ENCODE measurements around the gene KANK3. TPM values are rescaled to one million over a fixed set of nuclear protein-coding genes. Genes with fewer than 3 reads are reported as not detected.
"Not testable (repeated sequence)": the region's sequence is repeated elsewhere in the genome, so short reads cannot be mapped to it uniquely, and the experiment has no call there.

The KANK3 gene
- total RNA-seq, 1 experiment from 2014 or later: not detected

- H3K36me3 ChIP-seq: peaks cover 36% of the 10 kb centered on the region
- H3K4me3 ChIP-seq: peak within 1 kb of the TSS; percentile 55
- H3K27ac ChIP-seq: peak within 1 kb of the TSS; percentile 46
- no peaks in the 10 kb centered on the region for H3K27me3 ChIP-seq (replicated peaks)
- peaks cover 15% of the 10 kb centered on the region for H3K4me1 ChIP-seq (replicated peaks)
- DNase-seq (ENCODE audit: low read depth in 1 of 2, low spot score in 2 of 2): peak; percentile 90 to 94
- 0 out of 2 replicates have a peak, but pooled peaks cover 3% of the 10 kb centered on the region for H3K9me3 ChIP-seq (replicated peaks)
Observed at GRCh38 chr19:8307965-8308866, 34.8 kb downstream of the KANK3 start, which contains the start of gene CD320. Gene CD320 (minus strand): TSS chr19:8308358. CDS start chr19:8308290, 68 bp downstream.

GRCh38 chr19:8307400-8307964, 35.6 kb downstream of the KANK3 start:
- peak overlapping the region; percentile 55 for H3K4me3 ChIP-seq
- peaks cover 32% of the 10 kb centered on the region for H3K36me3 ChIP-seq
- H3K9me3 ChIP-seq (replicated peaks): 0 out of 2 replicates have a peak, but pooled peaks cover 3% of the 10 kb centered on the region
- H3K27me3 ChIP-seq (replicated peaks): no peaks in the 10 kb centered on the region
- no peak for DNase-seq (ENCODE audit: low read depth in 1 of 2, low spot score in 2 of 2)
- peak overlapping the region; percentile 46; the same call in 1 of the 2 replicates for H3K27ac ChIP-seq
- peaks cover 17% of the 10 kb centered on the region for H3K4me1 ChIP-seq (replicated peaks)

GRCh38 chr19:8306235-8307054, 36.6 kb downstream of the KANK3 start:
- Histone ChIP-seq H3K9me3 (replicated peaks) (0 out of 2 replicates have a peak, but pooled peaks cover 3% of the 10 kb centered on the region), H3K27me3 (replicated peaks) (no peaks in the 10 kb centered on the region), H3K27ac (no peak overlapping the region), H3K4me3 (no peak overlapping the region), H3K36me3 (peaks cover 32% of the 10 kb centered on the region), H3K4me1 (replicated peaks) (peaks cover 28% of the 10 kb centered on the region)
- peak in 1 of 2 experiments; percentile 32 for DNase-seq (ENCODE audit: low read depth in 1 of 2, low spot score in 2 of 2)

GRCh38 chr19:8305798-8306197, 37.3 kb downstream of the KANK3 start:
- H3K27ac ChIP-seq: no peak overlapping the region
- H3K4me3 ChIP-seq: no peak overlapping the region
- H3K27me3 ChIP-seq (replicated peaks): no peaks in the 10 kb centered on the region
- H3K9me3 ChIP-seq (replicated peaks): 0 out of 2 replicates have a peak, but pooled peaks cover 3% of the 10 kb centered on the region
- H3K4me1 ChIP-seq (replicated peaks): peaks cover 28% of the 10 kb centered on the region
- peak in 1 of 2 experiments; percentile 40 for DNase-seq (ENCODE audit: low read depth in 1 of 2, low spot score in 2 of 2)
- peaks cover 26% of the 10 kb centered on the region for H3K36me3 ChIP-seq

- Histone ChIP-seq H3K9me3 (replicated peaks) (0 out of 2 replicates have a peak, but pooled peaks cover 3% of the 10 kb centered on the region), H3K36me3 (peaks cover 19% of the 10 kb centered on the region), H3K4me1 (replicated peaks) (peaks cover 28% of the 10 kb centered on the region), H3K4me3 (no peak overlapping the region), H3K27ac (no peak overlapping the region), H3K27me3 (replicated peaks) (no peaks in the 10 kb centered on the region)
- DNase-seq (ENCODE audit: low read depth in 1 of 2, low spot score in 2 of 2): peak in 1 of 2 experiments; percentile 50
Observed at GRCh38 chr19:8304841-8305621, 38.0 kb downstream of the KANK3 start.

- peaks cover 19% of the 10 kb centered on the region for H3K4me1 ChIP-seq (replicated peaks)
- DNase-seq (ENCODE audit: low read depth in 1 of 2, low spot score in 2 of 2): peak in 1 of 2 experiments; percentile 40
- H3K27ac ChIP-seq: no peak overlapping the region
- peaks cover 16% of the 10 kb centered on the region for H3K36me3 ChIP-seq
- H3K27me3 ChIP-seq (replicated peaks): no peaks in the 10 kb centered on the region
- H3K9me3 ChIP-seq (replicated peaks): no peaks in the 10 kb centered on the region
- no peak overlapping the region for H3K4me3 ChIP-seq
Observed at GRCh38 chr19:8302734-8303133, 40.3 kb downstream of the KANK3 start.

GRCh38 chr19:8302357-8302691, 40.7 kb downstream of the KANK3 start:
- peak in 1 of 2 experiments; percentile 44 for DNase-seq (ENCODE audit: low read depth in 1 of 2, low spot score in 2 of 2)

GRCh38 chr19:8291337-8291736, 51.7 kb downstream of the KANK3 start:
- H3K9me3 ChIP-seq (replicated peaks); H3K36me3 ChIP-seq; H3K27ac ChIP-seq; DNase-seq (ENCODE audit: low read depth in 1 of 2, low spot score in 2 of 2); H3K4me3 ChIP-seq; H3K4me1 ChIP-seq (replicated peaks); H3K27me3 ChIP-seq (replicated peaks): not testable (repeated sequence)

More at GRCh38 chr19:8302357-8302691, 40.7 kb downstream of the KANK3 start:
- H3K27ac ChIP-seq: no peak overlapping the region
- no peak overlapping the region for H3K4me3 ChIP-seq
- H3K4me1 ChIP-seq (replicated peaks): peaks cover 14% of the 10 kb centered on the region
- peaks cover 16% of the 10 kb centered on the region for H3K36me3 ChIP-seq
- no peaks in the 10 kb centered on the region for H3K27me3 ChIP-seq (replicated peaks)
- no peaks in the 10 kb centered on the region for H3K9me3 ChIP-seq (replicated peaks)

- not testable (repeated sequence) for H3K36me3 ChIP-seq; H3K4me3 ChIP-seq; H3K27ac ChIP-seq; H3K4me1 ChIP-seq (replicated peaks); H3K27me3 ChIP-seq (replicated peaks); H3K9me3 ChIP-seq (replicated peaks); DNase-seq (ENCODE audit: low read depth in 1 of 2, low spot score in 2 of 2)
Observed at GRCh38 chr19:8276508-8276907, 66.6 kb downstream of the KANK3 start.

Other genes with a start within 250 kb of the KANK3 start
- not detected in 2 replicates for gene FBN3, start 193.7 kb downstream of the KANK3 start, total RNA-seq (2014; rRNA removed; shearing (Covaris generic))
- gene CERS4, start 133.9 kb downstream of the KANK3 start, total RNA-seq (2014; rRNA removed; shearing (Covaris generic)): not detected in 2 replicates
- 113 and 154 TPM in 2 replicates for gene CD320, start 34.9 kb downstream of the KANK3 start, total RNA-seq (2014; rRNA removed; shearing (Covaris generic))
- 33.5 and 58.1 TPM in 2 replicates for gene NDUFA7, start 21.9 kb downstream of the KANK3 start, total RNA-seq (2014; rRNA removed; shearing (Covaris generic))
- 164 and 220 TPM in 2 replicates for gene RPS28, start 21.8 kb downstream of the KANK3 start, total RNA-seq (2014; rRNA removed; shearing (Covaris generic))
- 1.5 and 3.4 TPM in 2 replicates for gene ANGPTL4, start 20.9 kb upstream of the KANK3 start, total RNA-seq (2014; rRNA removed; shearing (Covaris generic))
- gene RAB11B, start 47.1 kb upstream of the KANK3 start, total RNA-seq (2014; rRNA removed; shearing (Covaris generic)): 5.6 and 9.1 TPM in 2 replicates
- 37.9 and 45.5 TPM in 2 replicates for gene MARCHF2, start 70.0 kb upstream of the KANK3 start, total RNA-seq (2014; rRNA removed; shearing (Covaris generic))
- 125 and 127 TPM in 2 replicates for gene HNRNPM, start 101.7 kb upstream of the KANK3 start, total RNA-seq (2014; rRNA removed; shearing (Covaris generic))
- not detected in 2 replicates for gene PRAM1, start 159.4 kb upstream of the KANK3 start, total RNA-seq (2014; rRNA removed; shearing (Covaris generic))
- gene ZNF414, start 170.9 kb upstream of the KANK3 start, total RNA-seq (2014; rRNA removed; shearing (Covaris generic)): 0.25 and 5.4 TPM in 2 replicates
- 0.37 and 0.94 TPM in 2 replicates for gene MYO1F, start 234.2 kb upstream of the KANK3 start, total RNA-seq (2014; rRNA removed; shearing (Covaris generic))

Measured in SJSA1 (cell line).